Neuron (in vitro differentiated cells): ENCODE results near the gene PRR12.
A peak's percentile ranks its signal among the peaks of the same experiment; 100 is the strongest.

ENCODE experiments used
- H2AFZ ChIP-seq: one replicate; pipeline ENCODE4 v1.6.1; 2013; ENCODE audit warnings: low read depth, mild to moderate bottlenecking, inconsistent platforms, low read length, moderate library complexity
- H3K27me3 ChIP-seq: one replicate; pipeline ENCODE4 v1.6.1; 2013; ENCODE audit warnings: low read length; ENCODE audit not compliant: insufficient read depth
- H3K36me3 ChIP-seq: one replicate; pipeline ENCODE4 v1.6.1; 2013; ENCODE audit warnings: low read length; ENCODE audit not compliant: insufficient read depth
- H3K4me1 ChIP-seq: one replicate; pipeline ENCODE4 v1.6.1; 2013; ENCODE audit warnings: low read length; ENCODE audit not compliant: insufficient read depth
- H3K4me3 ChIP-seq: 2 replicates; pipeline ENCODE4 v1.5.1; 2013; ENCODE audit warnings: mild to moderate bottlenecking, low read length, moderate library complexity
- H3K9me3 ChIP-seq: one replicate; pipeline ENCODE4 v1.6.1; 2013; ENCODE audit warnings: low read length

The PRR12 gene

DNA sequence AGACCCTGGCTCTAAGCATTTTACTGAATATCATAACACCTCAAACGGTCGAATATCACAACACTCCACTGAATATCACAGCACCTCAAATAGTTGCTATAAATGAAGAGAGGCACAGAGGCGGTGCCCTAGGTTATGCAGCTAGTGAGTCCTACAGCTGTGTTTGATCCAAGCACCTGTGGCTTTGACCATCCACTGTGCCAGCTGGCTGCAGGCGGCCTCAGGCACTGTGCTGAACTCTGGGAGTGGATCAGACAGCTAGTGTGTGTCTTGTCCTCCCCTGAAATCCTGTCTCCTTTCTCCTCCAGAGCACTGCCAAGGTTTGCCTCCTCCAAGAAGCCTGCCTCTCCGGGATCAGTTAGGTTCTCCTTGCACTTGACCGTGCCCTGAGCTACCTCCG, 18.0 kb upstream of the PRR12 start:
- Histone ChIP-seq H3K36me3 (peaks cover 21% of the 10 kb centered on the region), H3K4me1 (peaks cover 7% of the 10 kb centered on the region), H2AFZ (no peak overlapping the region), H3K4me3 (no peak overlapping the region), H3K27me3 (no peaks in the 10 kb centered on the region), H3K9me3 (no peaks in the 10 kb centered on the region)

GRCh38 chr19:49573425-49573824, 17.6 kb upstream of the PRR12 start:
- H3K4me1 ChIP-seq: peaks cover 7% of the 10 kb centered on the region
- H2AFZ ChIP-seq: no peak overlapping the region
- H3K27me3 ChIP-seq: no peaks in the 10 kb centered on the region
- H3K9me3 ChIP-seq: no peaks in the 10 kb centered on the region
- H3K36me3 ChIP-seq: peaks cover 23% of the 10 kb centered on the region
- no peak overlapping the region for H3K4me3 ChIP-seq

GRCh38 chr19:49574206-49574755, 16.7 kb upstream of the PRR12 start:
- no peaks in the 10 kb centered on the region for H3K9me3 ChIP-seq
- H3K36me3 ChIP-seq: peaks cover 23% of the 10 kb centered on the region
- peaks cover 11% of the 10 kb centered on the region for H3K4me1 ChIP-seq
- no peak overlapping the region for H2AFZ ChIP-seq
- no peak overlapping the region for H3K4me3 ChIP-seq
- H3K27me3 ChIP-seq: no peaks in the 10 kb centered on the region

GRCh38 chr19:49579193-49579592, 11.8 kb upstream of the PRR12 start:
- peaks cover 9% of the 10 kb centered on the region for H3K36me3 ChIP-seq
- H2AFZ ChIP-seq: no peak overlapping the region
- peaks cover 11% of the 10 kb centered on the region for H3K4me1 ChIP-seq
- no peaks in the 10 kb centered on the region for H3K9me3 ChIP-seq
- peak overlapping the region; percentile 94 for H3K4me3 ChIP-seq
- H3K27me3 ChIP-seq: no peaks in the 10 kb centered on the region

GRCh38 chr19:49579947-49580263, 11.1 kb upstream of the PRR12 start:
- H3K4me1 ChIP-seq: peaks cover 15% of the 10 kb centered on the region
- H3K36me3 ChIP-seq: peaks cover 5% of the 10 kb centered on the region
- H2AFZ ChIP-seq: no peak overlapping the region
- peak overlapping the region; percentile 94 for H3K4me3 ChIP-seq
- no peaks in the 10 kb centered on the region for H3K27me3 ChIP-seq
- H3K9me3 ChIP-seq: no peaks in the 10 kb centered on the region

DNA sequence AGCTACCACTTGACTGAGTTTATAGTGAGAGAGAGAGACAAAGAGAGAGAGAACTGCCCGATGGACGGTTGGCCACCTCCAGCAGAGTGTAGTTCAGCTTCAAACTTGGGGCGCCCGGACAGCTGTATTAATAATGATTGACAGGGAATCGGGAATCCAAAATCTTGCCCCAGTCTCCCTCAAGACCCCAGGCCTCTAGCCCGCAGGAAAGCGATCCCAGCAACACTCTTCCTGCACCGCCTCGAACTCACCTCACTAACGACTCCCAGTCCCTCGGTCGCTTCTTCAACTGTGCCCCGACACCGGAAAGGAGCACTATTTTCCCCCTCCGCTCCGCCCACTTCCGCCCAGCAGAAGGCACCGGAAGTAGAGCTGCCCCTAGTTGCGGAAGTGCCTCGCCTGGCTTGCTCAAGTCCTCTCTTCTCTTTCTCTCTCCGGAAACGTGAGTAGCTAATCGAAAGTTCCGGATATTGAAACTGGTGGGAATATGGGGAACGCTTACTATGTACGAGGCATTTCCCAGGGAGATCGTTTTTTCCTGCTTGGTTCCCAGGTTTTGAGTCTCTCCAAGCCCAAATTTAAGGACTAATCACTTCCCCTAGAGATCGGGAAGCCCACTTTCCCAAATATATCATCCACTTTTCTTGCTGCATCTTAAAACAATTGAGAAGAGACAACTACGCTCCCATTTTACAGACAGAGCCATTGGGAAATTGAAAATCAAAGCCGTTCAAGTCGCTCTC, 10.5 kb upstream of the PRR12 start, which contains the start of gene NOSIP:
Gene NOSIP, minus strand, starts transcription at position 293 of the 743 bp plus-strand sequence. CDS start 19,865 bp downstream, outside the sequence.
- Histone ChIP-seq H3K4me1 (peaks cover 20% of the 10 kb centered on the region), H3K4me3 (peak within 1 kb of the TSS; percentile 94), H3K9me3 (no peaks in the 10 kb centered on the region), H2AFZ (peak within 1 kb of the TSS; percentile 90), H3K36me3 (peaks cover 2% of the 10 kb centered on the region), H3K27me3 (no peaks in the 10 kb centered on the region)

- Histone ChIP-seq H3K27me3 (no peaks in the 10 kb centered on the region), H3K36me3 (peaks cover 2% of the 10 kb centered on the region), H2AFZ (peak within 1 kb of the TSS; percentile 90), H3K9me3 (no peaks in the 10 kb centered on the region), H3K4me3 (peak within 1 kb of the TSS; percentile 94), H3K4me1 (peaks cover 20% of the 10 kb centered on the region)
Observed at GRCh38 chr19:49581007-49581508, 9.9 kb upstream of the PRR12 start, which contains the start of gene PRRG2. PRRG2 (plus strand) TSS chr19:49581316; CDS start chr19:49583220, 1,904 bp downstream.

DNA sequence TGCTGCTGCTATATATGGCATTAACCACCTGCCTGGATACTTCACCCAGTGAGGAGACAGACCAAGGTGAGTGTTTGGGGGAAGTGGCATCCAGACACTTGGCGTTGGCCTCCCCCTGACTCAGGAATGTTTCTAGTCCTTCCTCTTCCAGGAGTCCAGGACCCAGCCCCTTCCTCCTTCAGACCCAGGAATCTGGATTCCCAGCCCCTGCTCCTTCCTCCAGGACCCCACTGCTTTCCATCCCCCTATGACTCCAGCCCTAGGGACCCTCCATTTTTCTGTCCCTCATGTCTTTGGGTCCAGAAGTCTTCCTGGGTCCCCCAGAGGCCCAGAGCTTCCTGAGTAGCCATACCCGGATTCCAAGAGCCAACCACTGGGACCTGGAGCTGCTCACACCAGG, 7.7 kb upstream of the PRR12 start:
- Histone ChIP-seq H2AFZ (no peak overlapping the region), H3K4me3 (no peak overlapping the region), H3K4me1 (peaks cover 20% of the 10 kb centered on the region), H3K9me3 (no peaks in the 10 kb centered on the region), H3K27me3 (no peaks in the 10 kb centered on the region), H3K36me3 (peaks cover 1% of the 10 kb centered on the region)

GRCh38 chr19:49585023-49585422, 6.0 kb upstream of the PRR12 start:
- no peaks in the 10 kb centered on the region for H3K36me3 ChIP-seq
- H3K27me3 ChIP-seq: no peaks in the 10 kb centered on the region
- no peak overlapping the region for H3K4me3 ChIP-seq
- peaks cover 9% of the 10 kb centered on the region for H3K4me1 ChIP-seq
- H2AFZ ChIP-seq: no peak overlapping the region
- no peaks in the 10 kb centered on the region for H3K9me3 ChIP-seq

- peaks cover 16% of the 10 kb centered on the region for H3K4me1 ChIP-seq
- H3K9me3 ChIP-seq: no peaks in the 10 kb centered on the region
- no peaks in the 10 kb centered on the region for H3K27me3 ChIP-seq
- no peak overlapping the region for H2AFZ ChIP-seq
- no peaks in the 10 kb centered on the region for H3K36me3 ChIP-seq
- no peak overlapping the region for H3K4me3 ChIP-seq
Observed at GRCh38 chr19:49587227-49587626, 3.8 kb upstream of the PRR12 start.

- no peak overlapping the region for H3K4me3 ChIP-seq
- peaks cover 27% of the 10 kb centered on the region for H3K4me1 ChIP-seq
- H3K9me3 ChIP-seq: no peaks in the 10 kb centered on the region
- peaks cover under 1% of the 10 kb centered on the region for H3K36me3 ChIP-seq
- H3K27me3 ChIP-seq: no peaks in the 10 kb centered on the region
- no peak overlapping the region for H2AFZ ChIP-seq
Observed at GRCh38 chr19:49588365-49589122, 2.4 kb upstream of the PRR12 start.

GRCh38 chr19:49589502-49589905, 1.5 kb upstream of the PRR12 start:
- peaks cover 10% of the 10 kb centered on the region for H3K36me3 ChIP-seq
- peaks cover 33% of the 10 kb centered on the region for H3K4me1 ChIP-seq
- H3K9me3 ChIP-seq: no peaks in the 10 kb centered on the region
- no peak overlapping the region for H2AFZ ChIP-seq
- H3K27me3 ChIP-seq: no peaks in the 10 kb centered on the region
- no peak overlapping the region for H3K4me3 ChIP-seq
